Measurements from ENCODE around the gene TOP3B. TPM values are rescaled to one million over a fixed set of nuclear protein-coding genes. Genes with fewer than 3 reads are reported as not detected.

Gene TOP3B
- total RNA-seq, 6 experiments from 2014 or later = 13.5 to 20.4 (median 15.6) TPM

- H3K9me3 ChIP-seq = no peaks in the 10 kb centered on the region
- peaks cover 0 to 57% (median 13%) of the 10 kb centered on the region in 4 donors for H3K36me3 ChIP-seq
- H3K4me3 ChIP-seq = no peak overlapping the region
- no peaks in the 10 kb centered on the region for H3K4me1 ChIP-seq
- no peak for ATAC-seq
- intact Hi-C loops (cut with DNase I) = no loop called here
- no peak overlapping the region for H3K27ac ChIP-seq
- H3K27me3 ChIP-seq = no peaks in the 10 kb centered on the region
- DNase-seq = no peak
- TF ChIP-seq CTCF (IDR thresholded peaks at IDR 0.05) (no peak), POLR2A (IDR thresholded peaks at IDR 0.05) (no peak)
- WGBS (ENCODE audit: insufficient coverage, low coverage, low lambda C conversion rate, missing lambda C conversion rate) = no CpG with 5 or more reads among the region's 24 CpGs
Measured at GRCh38 chr22:21960200-21961126, 22.1 kb downstream of the TOP3B start.

- no peak for TF ChIP-seq POLR2A (IDR thresholded peaks at IDR 0.05)
- intact Hi-C loops (cut with DNase I) = no loop called here
- peak in 1 of 4 donors; percentile 3 for ATAC-seq
- no peaks in the 10 kb centered on the region for H3K4me1 ChIP-seq
- H3K27ac ChIP-seq = no peak overlapping the region
- no peak overlapping the region for H3K4me3 ChIP-seq
- DNase-seq = no peak
- peaks cover 0 to 48% (median 10%) of the 10 kb centered on the region in 4 donors for H3K36me3 ChIP-seq
- no peaks in the 10 kb centered on the region for H3K9me3 ChIP-seq
- WGBS (ENCODE audit: insufficient coverage, low coverage, low lambda C conversion rate, missing lambda C conversion rate) = 69% methylated on average over 4 of the region's 18 CpGs
- no peaks in the 10 kb centered on the region for H3K27me3 ChIP-seq
Measured at GRCh38 chr22:21959274-21960074, 23.1 kb downstream of the TOP3B start.

GRCh38 chr22:21958360-21959273 lies 24.0 kb downstream of the TOP3B start:
- Histone ChIP-seq H3K27me3 (no peaks in the 10 kb centered on the region), H3K4me3 (no peak overlapping the region), H3K4me1 (no peaks in the 10 kb centered on the region), H3K9me3 (no peaks in the 10 kb centered on the region), H3K36me3 (peaks cover 0 to 39% (median 7%) of the 10 kb centered on the region in 4 donors), H3K27ac (no peak overlapping the region)
- no peak for DNase-seq
- WGBS (ENCODE audit: insufficient coverage, low coverage, low lambda C conversion rate, missing lambda C conversion rate) = 61% methylated on average over 2 of the region's 22 CpGs
- intact Hi-C loops (cut with DNase I) = no loop called here
- no peak for TF ChIP-seq POLR2A (IDR thresholded peaks at IDR 0.05)
- no peak for TF ChIP-seq CTCF (IDR thresholded peaks at IDR 0.05)
- ATAC-seq = no peak

- intact Hi-C loops (cut with DNase I) = no loop called here
- peak within 1 kb of the TSS; percentile 15 to 65 (median 29) for H3K27ac ChIP-seq
- H3K27me3 ChIP-seq = no peaks in the 10 kb centered on the region
- H3K4me3 ChIP-seq = peak within 1 kb of the TSS; percentile 50 to 60 (median 59)
- H3K36me3 ChIP-seq = no peaks in the 10 kb centered on the region
- ATAC-seq = peak; percentile 80 to 94 (median 81)
- DNase-seq = peak; percentile 88 to 92 (median 90)
- H3K4me1 ChIP-seq = peaks cover 0 to 11% (median 0%) of the 10 kb centered on the region in 4 donors
- TF ChIP-seq CTCF (IDR thresholded peaks at IDR 0.05) (peak; percentile 81 to 99 (median 84)), POLR2A (IDR thresholded peaks at IDR 0.05) (peak; percentile 54)
- 9% methylated on average over 28 of the region's 58 CpGs for WGBS (ENCODE audit: insufficient coverage, low coverage, low lambda C conversion rate, missing lambda C conversion rate)
- no peaks in the 10 kb centered on the region for H3K9me3 ChIP-seq
Measured at GRCh38 chr22:21952586-21953571, 29.7 kb downstream of the TOP3B start, which contains the start of gene PPM1F. Gene PPM1F (minus strand): TSS chr22:21952848. CDS start chr22:21946048, 6,800 bp downstream.

Data from right lobe of liver (tissue), 6 donors.